ENCODE data around the gene TAOK1. TPM values are rescaled to one million over a fixed set of nuclear protein-coding genes. Genes with fewer than 3 reads are reported as not detected.

Gene TAOK1
- total and polyA plus RNA-seq, 4 experiments from 2014 or later, result 3.9 to 72.0 (median 37.6) TPM

DNA sequence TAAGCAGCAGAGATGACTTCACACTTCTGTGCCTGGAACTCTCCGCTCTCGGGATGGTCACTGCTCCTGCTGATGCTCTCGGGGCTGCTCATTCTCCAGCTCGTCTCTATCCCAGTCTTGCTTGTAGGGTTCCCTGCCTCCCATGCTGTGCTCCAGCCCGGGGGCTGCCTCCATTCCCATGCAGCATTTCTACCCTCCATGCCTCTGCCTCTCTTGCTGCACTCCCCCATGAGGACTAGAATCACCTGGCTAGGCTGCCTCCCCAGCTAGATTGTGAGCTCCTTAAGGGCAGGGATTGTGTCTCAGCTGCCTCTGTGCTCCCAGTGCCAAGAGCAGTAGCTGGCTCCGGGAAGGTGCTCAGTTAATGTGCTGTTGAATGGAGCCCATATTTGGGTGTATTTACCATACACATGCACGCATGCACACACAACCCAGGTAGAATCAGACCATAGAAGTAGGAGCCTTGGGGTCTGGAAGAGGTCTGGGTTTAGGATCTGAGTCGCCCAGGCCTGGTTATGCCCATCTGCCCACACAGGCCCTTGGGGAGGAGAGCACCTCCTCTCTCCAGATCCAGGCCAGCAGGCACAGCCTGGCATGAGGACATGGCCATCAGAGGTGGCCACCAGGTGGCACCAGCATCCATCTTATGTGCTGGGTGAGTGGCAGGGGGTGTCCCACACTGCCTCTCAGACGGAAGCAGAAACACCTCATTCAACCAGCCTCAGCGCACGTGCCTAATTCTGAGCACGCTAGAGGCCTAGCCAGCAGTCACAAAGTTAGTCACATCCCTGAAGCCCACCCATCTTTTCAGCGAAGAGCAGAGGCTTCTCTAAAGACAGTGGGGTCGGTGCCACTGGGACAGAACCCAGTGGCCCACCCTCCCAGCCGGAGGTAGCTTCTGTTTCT, 190.0 kb downstream of the TAOK1 start:
- intact Hi-C loops (cut with micrococcal nuclease), result loop anchor here (1.0 to 10.0 kb wide), 7 partner anchors 11 to 421 kb away; partner anchors contain the start of genes SSH2 and TP53I13
- peaks cover 8 to 31% (median 18%) of the 10 kb centered on the region in 4 donors for H3K4me1 Mint-ChIP-seq
- H3K36me3 ChIP-seq (ENCODE audit: insufficient read depth, low read length), result peaks cover 35% of the 10 kb centered on the region
- H3K4me1 ChIP-seq (ENCODE audit: insufficient read depth, low read length), result peaks cover 18% of the 10 kb centered on the region
- peak overlapping the region; percentile 55 to 90 (median 83) for H3K27ac Mint-ChIP-seq
- peaks cover 12 to 42% of the 10 kb centered on the region in 2 donors for H3K36me3 Mint-ChIP-seq
- H3K27ac ChIP-seq (ENCODE audit: low read depth, low read length), result no peak overlapping the region
- CTCF ChIA-PET (ENCODE audit: partially characterized antibody), result interaction anchor here (0.8 to 28.5 kb wide), 17 partner anchors 9 to 441 kb away, joined by 3 to 523 read pairs (median 5); partner anchors contain the start of genes ANKRD13B, CORO6 and TP53I13
- peak overlapping the region in 2 of 8 donors; percentile 8 to 65 for H3K4me3 Mint-ChIP-seq
- H3K9me3 Mint-ChIP-seq, result no peaks in the 10 kb centered on the region
- no peaks in the 10 kb centered on the region for H3K27me3 ChIP-seq (ENCODE audit: insufficient read depth, low read length)
- no peaks in the 10 kb centered on the region for H3K27me3 Mint-ChIP-seq
- no peak overlapping the region for H3K4me3 ChIP-seq (ENCODE audit: low read length in 2 of 2)
- POLR2A ChIA-PET (ENCODE audit: partially characterized antibody), result interaction anchor here (0.8 to 12.9 kb wide), 6 partner anchors 9 to 41 kb away, joined by 3 to 127 read pairs (median 21); partner anchors contain the start of genes ABHD15, ANKRD13B and TP53I13
- DNase-seq, result peak; percentile 85 to 91 (median 87)
- no peaks in the 10 kb centered on the region for H3K9me3 ChIP-seq (ENCODE audit: control insufficient read depth in 1 of 2, low read length in 2 of 2)

GRCh38 chr17:29581583-29582253, 191.6 kb downstream of the TAOK1 start:
- POLR2A ChIA-PET (ENCODE audit: partially characterized antibody), result interaction anchor here (0.5 to 12.9 kb wide), 5 partner anchors 10 to 196 kb away, joined by 3 to 127 read pairs (median 21); partner anchors contain the start of genes ABHD15, ANKRD13B and TP53I13
- Histone ChIP-seq H3K27ac (ENCODE audit: low read depth, low read length) (no peak overlapping the region), H3K9me3 (ENCODE audit: control insufficient read depth in 1 of 2, low read length in 2 of 2) (no peaks in the 10 kb centered on the region), H3K4me3 (ENCODE audit: low read length in 2 of 2) (no peak overlapping the region), H3K36me3 (ENCODE audit: insufficient read depth, low read length) (peaks cover 20% of the 10 kb centered on the region), H3K27me3 (ENCODE audit: insufficient read depth, low read length) (no peaks in the 10 kb centered on the region), H3K4me1 (ENCODE audit: insufficient read depth, low read length) (peaks cover 34% of the 10 kb centered on the region)
- Mint-ChIP-seq H3K9me3 (no peaks in the 10 kb centered on the region), H3K27me3 (no peaks in the 10 kb centered on the region), H3K4me3 (no peak overlapping the region), H3K27ac (peak overlapping the region in 1 of 7 donors; percentile 13), H3K36me3 (peaks cover 12 to 30% of the 10 kb centered on the region in 2 donors), H3K4me1 (peaks cover 17 to 46% (median 29%) of the 10 kb centered on the region in 4 donors)
- intact Hi-C loops (cut with micrococcal nuclease), result loop anchor here (2.0 kb wide), 2 partner anchors 349 to 419 kb away; partner anchors contain the start of gene SSH2
- DNase-seq, result no peak
- CTCF ChIA-PET (ENCODE audit: partially characterized antibody), result interaction anchor here (0.8 to 28.5 kb wide), 11 partner anchors 11 to 437 kb away, joined by 3 to 523 read pairs (median 5); partner anchors contain the start of genes ANKRD13B, CORO6 and TP53I13

DNA sequence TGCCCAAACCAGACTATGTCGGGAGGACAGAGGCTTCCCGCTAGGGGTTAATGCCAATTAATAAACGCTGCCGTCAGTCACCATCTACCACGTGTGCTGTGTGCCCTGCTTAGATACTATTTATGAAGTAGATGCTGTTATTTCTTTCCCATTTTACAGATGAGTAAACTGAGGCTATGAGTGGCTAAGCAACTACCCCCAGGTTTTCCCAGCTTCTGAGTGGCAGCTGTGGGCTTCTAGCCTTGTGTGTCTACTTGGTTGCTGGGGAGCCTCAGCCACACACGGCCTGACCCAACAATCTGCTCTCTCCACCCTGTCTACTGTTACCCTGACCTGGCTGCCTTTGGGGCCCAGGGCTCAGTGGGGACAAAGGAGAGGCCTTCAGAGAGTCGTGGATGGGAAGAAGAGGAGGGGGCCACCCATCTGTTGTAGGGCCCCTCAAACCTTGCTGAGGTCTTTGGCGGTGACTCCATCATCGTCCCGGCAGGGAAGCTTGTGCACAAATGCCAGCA, 192.1 kb downstream of the TAOK1 start:
- Histone ChIP-seq H3K4me3 (ENCODE audit: low read length in 2 of 2) (no peak overlapping the region), H3K9me3 (ENCODE audit: control insufficient read depth in 1 of 2, low read length in 2 of 2) (no peaks in the 10 kb centered on the region), H3K27me3 (ENCODE audit: insufficient read depth, low read length) (no peaks in the 10 kb centered on the region), H3K4me1 (ENCODE audit: insufficient read depth, low read length) (peaks cover 40% of the 10 kb centered on the region), H3K36me3 (ENCODE audit: insufficient read depth, low read length) (peaks cover 20% of the 10 kb centered on the region), H3K27ac (ENCODE audit: low read depth, low read length) (no peak overlapping the region)
- CTCF ChIA-PET (ENCODE audit: partially characterized antibody), result interaction anchor here (1.5 to 28.5 kb wide), 5 partner anchors 10 to 437 kb away, joined by 4 to 523 read pairs (median 34); partner anchors contain the start of genes ANKRD13B, CORO6 and TP53I13
- peaks cover 18 to 52% (median 33%) of the 10 kb centered on the region in 4 donors for H3K4me1 Mint-ChIP-seq
- H3K27ac Mint-ChIP-seq, result peak overlapping the region in 3 of 7 donors; percentile 13 to 43 (median 23)
- POLR2A ChIA-PET (ENCODE audit: partially characterized antibody), result interaction anchor here (3.5 to 12.9 kb wide), 3 partner anchors 9 to 34 kb away, joined by 21 to 127 read pairs (median 115); partner anchors contain the start of genes ABHD15, ANKRD13B and TP53I13
- DNase-seq, result no peak
- H3K9me3 Mint-ChIP-seq, result no peaks in the 10 kb centered on the region
- H3K36me3 Mint-ChIP-seq, result peaks cover 12 to 30% of the 10 kb centered on the region in 2 donors
- no peak overlapping the region for H3K4me3 Mint-ChIP-seq
- H3K27me3 Mint-ChIP-seq, result no peaks in the 10 kb centered on the region
- intact Hi-C loops (cut with micrococcal nuclease), result no loop called here

- H3K36me3 Mint-ChIP-seq, result peaks cover 12 to 28% of the 10 kb centered on the region in 2 donors
- intact Hi-C loops (cut with micrococcal nuclease), result no loop called here
- H3K36me3 ChIP-seq (ENCODE audit: insufficient read depth, low read length), result peaks cover 18% of the 10 kb centered on the region
- H3K4me1 ChIP-seq (ENCODE audit: insufficient read depth, low read length), result peaks cover 44% of the 10 kb centered on the region
- POLR2A ChIA-PET (ENCODE audit: partially characterized antibody), result interaction anchor here (3.5 to 12.9 kb wide), 3 partner anchors 9 to 33 kb away, joined by 21 to 127 read pairs (median 115); partner anchors contain the start of genes ABHD15, ANKRD13B and TP53I13
- H3K27ac ChIP-seq (ENCODE audit: low read depth, low read length), result no peak overlapping the region
- peaks cover 23 to 57% (median 38%) of the 10 kb centered on the region in 4 donors for H3K4me1 Mint-ChIP-seq
- no peak overlapping the region for H3K4me3 ChIP-seq (ENCODE audit: low read length in 2 of 2)
- no peaks in the 10 kb centered on the region for H3K27me3 Mint-ChIP-seq
- H3K4me3 Mint-ChIP-seq, result no peak overlapping the region
- H3K9me3 Mint-ChIP-seq, result no peaks in the 10 kb centered on the region
- H3K27ac Mint-ChIP-seq, result peak overlapping the region in 1 of 7 donors; percentile 18
- H3K27me3 ChIP-seq (ENCODE audit: insufficient read depth, low read length), result no peaks in the 10 kb centered on the region
- DNase-seq, result no peak
- no peaks in the 10 kb centered on the region for H3K9me3 ChIP-seq (ENCODE audit: control insufficient read depth in 1 of 2, low read length in 2 of 2)
- CTCF ChIA-PET (ENCODE audit: partially characterized antibody), result interaction anchor here (8.2 to 28.5 kb wide), 2 partner anchors 10 to 34 kb away, joined by 105 to 523 read pairs; partner anchors contain the start of genes ANKRD13B and CORO6
Observed at GRCh38 chr17:29582772-29583171, 192.6 kb downstream of the TAOK1 start.

DNA sequence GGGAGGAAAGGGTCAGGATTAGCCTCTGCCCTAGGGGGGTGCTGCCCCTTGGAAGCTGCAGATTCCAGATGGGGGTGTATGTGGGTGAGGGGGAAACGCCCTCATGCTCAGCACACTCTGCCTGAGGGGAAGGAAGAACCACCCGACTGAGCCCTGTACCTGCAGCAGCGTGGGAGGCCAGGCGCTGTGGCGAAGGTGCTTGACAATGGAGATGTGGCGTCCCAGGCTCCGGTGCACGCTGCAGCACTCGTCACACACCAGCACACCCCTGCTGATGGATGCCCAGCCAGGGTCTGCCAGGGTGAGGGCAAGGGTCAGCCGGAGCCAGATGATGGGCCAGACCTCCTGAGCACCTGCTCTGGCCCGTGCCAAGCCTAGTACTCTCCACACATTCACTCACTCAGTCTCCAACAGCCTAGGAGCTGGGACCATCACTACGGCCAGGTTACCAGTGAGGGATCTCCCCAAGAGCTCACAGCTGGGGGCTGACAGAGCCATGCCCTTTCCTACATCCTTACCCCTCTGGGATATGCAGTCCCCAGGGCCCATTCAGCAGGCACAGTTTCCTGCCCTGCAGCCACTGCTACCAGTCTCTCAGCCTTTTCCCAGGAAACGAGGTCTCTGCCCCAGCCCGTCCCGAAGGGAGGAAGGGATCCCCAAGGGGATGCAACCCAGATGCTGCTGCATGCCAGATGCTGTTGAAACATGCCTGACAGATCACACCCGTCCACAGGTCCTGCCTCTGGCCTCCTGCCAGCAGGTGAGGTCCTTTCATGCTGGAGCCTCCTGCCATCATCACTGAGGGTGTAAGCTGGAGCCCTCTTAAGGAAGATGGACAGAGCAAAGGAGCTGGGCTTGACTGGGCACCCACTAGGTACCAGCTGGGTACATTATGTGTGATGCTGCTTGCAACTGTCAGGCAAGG, 193.4 kb downstream of the TAOK1 start:
- Mint-ChIP-seq H3K36me3 (peaks cover 12 to 26% of the 10 kb centered on the region in 2 donors), H3K27me3 (no peaks in the 10 kb centered on the region), H3K27ac (peak overlapping the region in 3 of 7 donors; percentile 41 to 85 (median 78)), H3K9me3 (no peaks in the 10 kb centered on the region), H3K4me1 (peaks cover 28 to 65% (median 44%) of the 10 kb centered on the region in 4 donors), H3K4me3 (peak overlapping the region in 3 of 8 donors; percentile 35 to 59 (median 36))
- intact Hi-C loops (cut with micrococcal nuclease), result no loop called here
- Histone ChIP-seq H3K36me3 (ENCODE audit: insufficient read depth, low read length) (peaks cover 10% of the 10 kb centered on the region), H3K4me3 (ENCODE audit: low read length in 2 of 2) (no peak overlapping the region), H3K27me3 (ENCODE audit: insufficient read depth, low read length) (no peaks in the 10 kb centered on the region), H3K4me1 (ENCODE audit: insufficient read depth, low read length) (peaks cover 52% of the 10 kb centered on the region), H3K27ac (ENCODE audit: low read depth, low read length) (no peak overlapping the region), H3K9me3 (ENCODE audit: control insufficient read depth in 1 of 2, low read length in 2 of 2) (no peaks in the 10 kb centered on the region)
- no peak for DNase-seq
- POLR2A ChIA-PET (ENCODE audit: partially characterized antibody), result interaction anchor here (3.5 to 12.9 kb wide), 3 partner anchors 8 to 33 kb away, joined by 21 to 127 read pairs (median 115); partner anchors contain the start of genes ABHD15, ANKRD13B and TP53I13
- CTCF ChIA-PET (ENCODE audit: partially characterized antibody), result interaction anchor here (1.0 to 28.5 kb wide), 3 partner anchors 9 to 33 kb away, joined by 3 to 523 read pairs (median 105); partner anchors contain the start of genes ANKRD13B and CORO6

All from CD4-positive, alpha-beta memory T cell (primary cell).